Hepatocyte (in vitro differentiated cells): Measurements from ENCODE around the gene LSAMP.

Experiments used
- EZH2phosphoT487 ChIP-seq: fragments of 200-600 bp; sonication (generic); IDR thresholded peaks from one replicate; pipeline ENCODE4 v1.6.1; 2018; ENCODE audit warnings: antibody characterized with exemption, mild to moderate bottlenecking, low read depth, moderate library complexity; ENCODE audit not compliant: unreplicated experiment, severe bottlenecking
- TF ChIP-seq, protein P1 (sequence below): fragments of 200-600 bp; sonication (generic); IDR thresholded peaks from 2 replicates; pipeline ENCODE4 v1.5.1; 2016; ENCODE audit warnings: antibody characterized with exemption, mild to moderate bottlenecking; ENCODE audit not compliant: poor library complexity

DNA sequence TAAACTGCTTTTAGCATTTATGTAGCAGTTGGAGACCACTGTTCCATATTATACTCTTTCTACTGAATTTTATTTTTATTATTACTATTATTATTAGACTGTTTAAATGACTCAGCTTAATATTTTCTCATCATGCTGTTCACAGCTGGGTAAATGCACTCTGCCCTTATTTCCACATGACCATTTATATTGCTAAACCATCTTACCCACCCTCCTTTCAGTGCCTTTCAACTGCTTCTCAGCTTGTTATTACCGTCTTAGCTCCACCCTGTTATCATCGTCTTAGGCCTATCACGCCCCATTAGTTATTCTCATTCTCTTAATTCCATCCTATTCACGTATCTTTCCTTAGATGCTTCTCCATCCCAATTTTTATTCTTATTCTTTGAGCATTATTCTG, 609.3 kb downstream of the LSAMP start:
- TF ChIP-seq, protein P1, sequence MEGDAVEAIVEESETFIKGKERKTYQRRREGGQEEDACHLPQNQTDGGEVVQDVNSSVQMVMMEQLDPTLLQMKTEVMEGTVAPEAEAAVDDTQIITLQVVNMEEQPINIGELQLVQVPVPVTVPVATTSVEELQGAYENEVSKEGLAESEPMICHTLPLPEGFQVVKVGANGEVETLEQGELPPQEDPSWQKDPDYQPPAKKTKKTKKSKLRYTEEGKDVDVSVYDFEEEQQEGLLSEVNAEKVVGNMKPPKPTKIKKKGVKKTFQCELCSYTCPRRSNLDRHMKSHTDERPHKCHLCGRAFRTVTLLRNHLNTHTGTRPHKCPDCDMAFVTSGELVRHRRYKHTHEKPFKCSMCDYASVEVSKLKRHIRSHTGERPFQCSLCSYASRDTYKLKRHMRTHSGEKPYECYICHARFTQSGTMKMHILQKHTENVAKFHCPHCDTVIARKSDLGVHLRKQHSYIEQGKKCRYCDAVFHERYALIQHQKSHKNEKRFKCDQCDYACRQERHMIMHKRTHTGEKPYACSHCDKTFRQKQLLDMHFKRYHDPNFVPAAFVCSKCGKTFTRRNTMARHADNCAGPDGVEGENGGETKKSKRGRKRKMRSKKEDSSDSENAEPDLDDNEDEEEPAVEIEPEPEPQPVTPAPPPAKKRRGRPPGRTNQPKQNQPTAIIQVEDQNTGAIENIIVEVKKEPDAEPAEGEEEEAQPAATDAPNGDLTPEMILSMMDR, result no peak
- no peak for TF ChIP-seq EZH2phosphoT487
